GM18507 (cell line): ENCODE results near the gene MEF2C.
A peak's percentile ranks its signal among the peaks of the same experiment; 100 is the strongest.

ENCODE experiments used
- DNase-seq: peaks from one replicate; pipeline ENCODE4 v3.0.0; 2011; ENCODE audit warnings: low read depth; ENCODE audit not compliant: insufficient read length; ENCODE audit errors: extremely low spot score
- FAIRE-seq: peaks from 2 replicates; lab custom pipeline; 2011; peaks lifted over from hg19 to GRCh38; lab: Jason Lieb, UNC

The MEF2C gene

GRCh38 chr5:88736494-88736893 lies 146.5 kb downstream of the MEF2C start:
- FAIRE-seq (peak; percentile 97), DNase-seq (no peak)

GRCh38 chr5:88734983-88735382 lies 148.0 kb downstream of the MEF2C start:
- FAIRE-seq (no peak), DNase-seq (no peak)

- peak; percentile 99 for FAIRE-seq
- DNase-seq: no peak
Observed at GRCh38 chr5:88734191-88734640, 148.8 kb downstream of the MEF2C start.

GRCh38 chr5:88732862-88733261 lies 150.1 kb downstream of the MEF2C start:
- DNase-seq (no peak), FAIRE-seq (peak; percentile 29)

- DNase-seq (no peak), FAIRE-seq (peak; percentile 100)
Observed at GRCh38 chr5:88732181-88732633, 150.8 kb downstream of the MEF2C start.

- no peak for FAIRE-seq
Observed at GRCh38 chr5:88729829-88730182, 153.2 kb downstream of the MEF2C start.

GRCh38 chr5:88729084-88729828 lies 153.7 kb downstream of the MEF2C start:
- FAIRE-seq (peak; percentile 84), DNase-seq (no peak)

More at GRCh38 chr5:88729829-88730182, 153.2 kb downstream of the MEF2C start:
- DNase-seq: no peak

GRCh38 chr5:88727705-88728313 lies 155.2 kb downstream of the MEF2C start:
- DNase-seq: no peak
- FAIRE-seq: peak; percentile 47

- DNase-seq: no peak
- no peak for FAIRE-seq
Observed at GRCh38 chr5:88725454-88725853, 157.5 kb downstream of the MEF2C start.

- FAIRE-seq: no peak
Observed at GRCh38 chr5:88724201-88724600, 158.8 kb downstream of the MEF2C start.

GRCh38 chr5:88722546-88723073 lies 160.4 kb downstream of the MEF2C start:
- DNase-seq: no peak
- FAIRE-seq: no peak

More at GRCh38 chr5:88724201-88724600, 158.8 kb downstream of the MEF2C start:
- no peak for DNase-seq

GRCh38 chr5:88719434-88719833 lies 163.6 kb downstream of the MEF2C start:
- FAIRE-seq (no peak), DNase-seq (no peak)

- no peak for FAIRE-seq
- DNase-seq: no peak
Observed at GRCh38 chr5:88718736-88719135, 164.2 kb downstream of the MEF2C start.

- DNase-seq: no peak
- no peak for FAIRE-seq
Observed at GRCh38 chr5:88716101-88716500, 166.9 kb downstream of the MEF2C start.

- no peak for FAIRE-seq
- DNase-seq: no peak
Observed at GRCh38 chr5:88715503-88715902, 167.5 kb downstream of the MEF2C start.

- FAIRE-seq (no peak), DNase-seq (no peak)
Observed at GRCh38 chr5:88713818-88714217, 169.2 kb downstream of the MEF2C start.

- no peak for DNase-seq
Observed at GRCh38 chr5:88708682-88709398, 174.1 kb downstream of the MEF2C start.

GRCh38 chr5:88708021-88708420 lies 175.0 kb downstream of the MEF2C start:
- DNase-seq (no peak), FAIRE-seq (no peak)

More at GRCh38 chr5:88708682-88709398, 174.1 kb downstream of the MEF2C start:
- FAIRE-seq: no peak

- FAIRE-seq (no peak), DNase-seq (no peak)
Observed at GRCh38 chr5:88707216-88707965, 175.6 kb downstream of the MEF2C start.
